Gastrocnemius medialis (tissue), 4 donors: ENCODE results near the gene LIN28A. TPM values are rescaled to one million over a fixed set of nuclear protein-coding genes. Genes with fewer than 3 reads are reported as not detected.

Source experiments
- ATAC-seq, 2 donors: fragments of 150-250 bp; one replicate each; pipeline ENCODE4 v1.9.1; 2016
- DNase-seq, 2 donors: peaks; one replicate each; pipeline ENCODE4 v3.0.0-alpha.2; 2019
- H3K27ac ChIP-seq, 4 donors: fragments of 200-600 bp; sonication (generic); 1 replicate in 1 of 4; 2 replicates in 3 of 4; pipeline ENCODE4 v1.5.1; 2016 to 2018; ENCODE audit warnings: mild to moderate bottlenecking in 2 of 4, moderate library complexity in 1 of 4
- H3K27me3 ChIP-seq, 3 donors: fragments of 200-600 bp; sonication (generic) in 2 of 3; 1 replicate in 1 of 3; 2 replicates in 2 of 3; pipeline versions ENCODE4 v1.5.1 to v1.6.0; 2016 to 2019; ENCODE audit warnings: mild to moderate bottlenecking in 1 of 3, moderate library complexity in 1 of 3
- H3K36me3 ChIP-seq, 2 donors: fragments of 200-600 bp; sonication (generic) in 1 of 2; one replicate each; pipeline ENCODE4 v1.5.1; 2017 to 2018
- H3K4me1 ChIP-seq, 2 donors: fragments of 200-600 bp; sonication (generic) in 1 of 2; one replicate each; pipeline ENCODE4 v1.5.1; 2016 to 2017; ENCODE audit warnings: mild to moderate bottlenecking in 2 of 2
- H3K4me3 ChIP-seq, 4 donors: fragments of 200-600 bp; sonication (generic) in 3 of 4; 1 replicate in 1 of 4; 2 replicates in 3 of 4; pipeline ENCODE4 v1.5.1; 2016 to 2019; ENCODE audit warnings: mild to moderate bottlenecking in 2 of 4
- H3K9me3 ChIP-seq, 3 donors: fragments of 200-600 bp; sonication (generic) in 2 of 3; 1 replicate in 1 of 3; 2 replicates in 2 of 3; pipeline ENCODE4 v1.5.1; 2016 to 2019
- CTCF ChIP-seq, 5 experiments: fragments of 450-650 bp in 3 of 5; fragments of 200-600 bp in 2 of 5; sonication (generic) in 2 of 5; IDR thresholded peaks in 4 of 5; conservative IDR thresholded peaks in 1 of 5; 1 replicate in 4 of 5; 2 replicates in 1 of 5; pipeline ENCODE4 v1.5.1; 2016 to 2019; ENCODE audit warnings: antibody characterized with exemption in 5 of 5, mild to moderate bottlenecking in 3 of 5, moderate library complexity in 3 of 5
- POLR2A ChIP-seq, 2 donors: fragments of 450-650 bp; IDR thresholded peaks; one replicate each; pipeline ENCODE4 v1.6.1; 2017; ENCODE audit warnings: antibody characterized with exemption in 2 of 2, mild to moderate bottlenecking in 2 of 2, moderate library complexity in 2 of 2
- in situ Hi-C, 4 donors: fragments of 200-750 bp; cut with MboI; loops; one replicate each; pipeline versions ENCODE4 v1.15.0 to v1.8.0; 2017; ENCODE audit warnings: low sequenced_read_pairs in 4 of 4
- intact Hi-C: fragments of 100-400 bp; cut with DNase I; formaldehyde crosslinking; loops from one replicate; pipeline ENCODE4 v1.15.1; 2023; ENCODE audit warnings: low total_unique reads
- total RNA-seq, 4 donors: library from RNA; depleted of rRNA; stranded (reverse); fragments of >200 nt; gene quantifications; one replicate each; pipeline versions ENCODE4 v1.1.0 to v1.2.3, GENCODE V29; 2016

LIN28A gene
- total RNA-seq, 4 donors from 2014 or later = not detected

GRCh38 chr1:26450908-26451307 is 40.3 kb downstream of the LIN28A start:
- in situ Hi-C loops (no loop called here), intact Hi-C loops (no loop called here)
- Histone ChIP-seq H3K4me3 (no peak overlapping the region), H3K27me3 (no peaks in the 10 kb centered on the region), H3K4me1 (no peaks in the 10 kb centered on the region), H3K9me3 (no peaks in the 10 kb centered on the region), H3K27ac (no peak overlapping the region), H3K36me3 (peaks cover 0 to 79% of the 10 kb centered on the region in 2 donors)
- ATAC-seq (no peak), DNase-seq (no peak)
- TF ChIP-seq CTCF (IDR thresholded peaks at IDR 0.05 in 4 of 5, conservative IDR thresholded peaks at IDR 0.05 in 1 of 5) (no peak), POLR2A (IDR thresholded peaks at IDR 0.05) (no peak)

- Histone ChIP-seq H3K27me3 (no peaks in the 10 kb centered on the region), H3K9me3 (no peaks in the 10 kb centered on the region), H3K4me3 (no peak overlapping the region), H3K27ac (no peak overlapping the region), H3K36me3 (peaks cover 0 to 63% of the 10 kb centered on the region in 2 donors), H3K4me1 (no peaks in the 10 kb centered on the region)
- in situ Hi-C loops = no loop called here
- intact Hi-C loops = no loop called here
- DNase-seq (no peak), ATAC-seq (no peak)
- TF ChIP-seq POLR2A (IDR thresholded peaks at IDR 0.05) (no peak), CTCF (IDR thresholded peaks at IDR 0.05 in 4 of 5, conservative IDR thresholded peaks at IDR 0.05 in 1 of 5) (no peak)
Observed at GRCh38 chr1:26452459-26453183, 42.0 kb downstream of the LIN28A start.

GRCh38 chr1:26459148-26459547 is 48.5 kb downstream of the LIN28A start:
- no peak for DNase-seq
- Histone ChIP-seq H3K4me3 (no peak overlapping the region), H3K27ac (peak overlapping the region; percentile 19 to 49 (median 44)), H3K4me1 (no peaks in the 10 kb centered on the region), H3K27me3 (no peaks in the 10 kb centered on the region), H3K9me3 (no peaks in the 10 kb centered on the region), H3K36me3 (peaks cover 0 to 64% of the 10 kb centered on the region in 2 donors)
- intact Hi-C loops (no loop called here), in situ Hi-C loops (no loop called here)
- TF ChIP-seq POLR2A (IDR thresholded peaks at IDR 0.05) (no peak), CTCF (IDR thresholded peaks at IDR 0.05 in 4 of 5, conservative IDR thresholded peaks at IDR 0.05 in 1 of 5) (no peak)
- ATAC-seq = no peak

GRCh38 chr1:26459573-26460031 is 49.0 kb downstream of the LIN28A start:
- Histone ChIP-seq H3K27me3 (no peaks in the 10 kb centered on the region), H3K36me3 (peaks cover 0 to 67% of the 10 kb centered on the region in 2 donors), H3K4me1 (no peaks in the 10 kb centered on the region), H3K9me3 (no peaks in the 10 kb centered on the region), H3K4me3 (no peak overlapping the region), H3K27ac (peak overlapping the region; percentile 19 to 49 (median 44))
- intact Hi-C loops = no loop called here
- ATAC-seq = peak in 1 of 2 donors; percentile 77
- in situ Hi-C loops = no loop called here
- peak in 1 of 2 donors; percentile 25 for DNase-seq
- TF ChIP-seq CTCF (IDR thresholded peaks at IDR 0.05 in 4 of 5, conservative IDR thresholded peaks at IDR 0.05 in 1 of 5) = no peak
- no peak for TF ChIP-seq POLR2A (IDR thresholded peaks at IDR 0.05)
